Measurements from ENCODE around the gene LCE1D. TPM values are rescaled to one million over a fixed set of nuclear protein-coding genes. Genes with fewer than 3 reads are reported as not detected.

The LCE1D gene, protein sequence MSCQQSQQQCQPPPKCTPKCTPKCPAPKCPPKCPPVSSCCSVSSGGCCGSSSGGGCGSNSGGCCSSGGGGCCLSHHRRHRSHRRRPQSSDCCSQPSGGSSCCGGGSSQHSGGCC
- polyA plus RNA-seq (ENCODE audit: insufficient read length), result not detected

DNA sequence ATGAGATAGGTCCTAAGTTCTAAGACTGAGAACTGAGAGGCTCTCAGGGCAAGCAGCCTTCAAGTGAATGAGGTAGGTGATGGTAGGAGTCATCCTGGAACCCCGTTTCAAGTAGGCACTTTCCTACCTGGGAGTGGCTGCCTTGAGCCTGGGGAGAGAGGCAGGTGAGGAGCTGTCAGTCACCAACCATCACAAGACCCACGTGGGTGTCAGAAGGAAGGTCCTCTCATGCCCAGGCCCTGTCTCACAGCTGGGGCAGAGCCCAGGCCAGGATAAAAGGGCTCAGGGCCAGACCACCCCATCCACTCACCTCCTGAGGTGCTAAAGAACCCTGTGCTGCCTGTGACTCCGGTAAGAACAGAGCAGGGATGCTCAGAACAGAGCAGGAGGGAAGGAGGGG lies at the start of gene LCE1D:
LCE1D (plus strand) TSS at position 301 of the 400 bp plus-strand sequence. CDS start 1,074 bp downstream, outside the sequence.
- DNase-seq (ENCODE audit: low read depth), result no peak

DNA sequence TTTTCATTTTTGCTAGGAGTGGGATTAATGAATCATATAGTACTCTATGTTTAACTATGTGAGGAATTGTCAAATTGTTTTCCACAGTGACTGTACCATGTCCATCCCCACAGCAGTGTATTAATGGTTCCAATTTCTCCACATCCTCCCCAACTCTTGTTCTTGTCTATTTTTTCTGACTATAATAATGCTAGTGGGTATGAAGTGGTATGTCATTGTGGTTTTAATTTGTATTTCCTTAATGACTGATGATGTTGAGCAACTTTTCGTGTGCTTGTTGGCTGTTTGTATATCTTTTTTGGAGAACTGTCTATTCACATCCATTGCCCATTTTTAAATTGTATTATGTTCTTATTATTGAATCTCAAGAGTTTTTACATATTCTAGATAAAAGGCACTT lies 48.7 kb upstream of the LCE1D start:
- no peak for DNase-seq (ENCODE audit: low read depth)

DNA sequence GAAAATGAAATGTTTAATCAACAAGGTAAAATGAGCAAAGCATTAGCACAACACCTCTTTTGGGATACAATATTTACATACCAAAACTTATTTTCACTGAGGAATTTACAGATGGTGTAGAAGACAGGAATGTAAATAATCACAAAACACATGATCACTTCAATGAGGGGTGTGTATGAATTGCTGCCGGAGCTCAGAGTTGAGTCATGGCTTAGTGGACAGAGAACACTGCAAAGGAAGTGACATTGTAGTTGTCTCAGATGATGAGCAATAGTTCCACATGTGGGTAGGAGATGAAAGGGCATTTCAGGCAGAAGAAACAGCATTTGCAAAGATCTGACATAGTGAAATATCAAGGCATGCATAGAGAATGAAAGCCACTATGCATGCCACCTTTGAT lies 44.3 kb upstream of the LCE1D start:
- DNase-seq (ENCODE audit: low read depth), result no peak

DNA sequence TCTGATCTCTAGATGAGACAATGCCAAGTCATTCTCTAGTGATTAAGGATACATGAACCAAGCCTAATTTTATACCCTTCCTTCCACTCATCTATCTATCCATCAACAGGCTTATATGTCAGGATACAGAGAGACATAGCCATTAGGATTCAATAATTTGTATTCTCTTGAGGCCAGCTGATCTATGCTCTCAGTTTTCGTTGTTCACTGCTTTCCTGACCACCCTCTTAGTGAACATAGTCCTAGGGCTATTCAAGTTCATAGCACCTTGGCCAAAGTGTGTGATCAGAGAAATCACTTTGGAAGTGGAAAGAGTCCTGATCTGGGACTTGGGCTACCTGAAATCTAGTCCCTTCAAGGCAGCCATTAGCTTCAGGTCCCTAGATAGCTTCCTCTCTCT lies 42.9 kb upstream of the LCE1D start:
- DNase-seq (ENCODE audit: low read depth), result no peak

DNA sequence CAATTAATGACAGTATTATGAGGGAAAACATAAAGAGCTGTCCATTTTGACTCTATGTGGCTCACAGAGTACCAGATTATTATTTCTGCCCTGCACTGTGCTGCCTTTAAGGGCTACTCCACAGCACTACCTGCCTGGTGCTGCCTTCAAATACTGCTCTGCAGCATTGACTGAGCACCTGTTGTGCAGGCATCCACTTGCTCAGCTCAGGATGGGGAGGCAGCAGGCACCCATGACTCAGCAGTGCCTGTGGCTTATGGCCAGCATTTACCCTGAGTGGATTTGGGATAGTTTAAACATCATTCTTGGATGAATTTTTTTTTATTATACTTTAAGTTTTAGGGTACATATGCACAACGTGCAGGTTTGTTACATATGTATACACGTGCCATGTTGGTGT lies 39.6 kb upstream of the LCE1D start:
- no peak for DNase-seq (ENCODE audit: low read depth)

DNA sequence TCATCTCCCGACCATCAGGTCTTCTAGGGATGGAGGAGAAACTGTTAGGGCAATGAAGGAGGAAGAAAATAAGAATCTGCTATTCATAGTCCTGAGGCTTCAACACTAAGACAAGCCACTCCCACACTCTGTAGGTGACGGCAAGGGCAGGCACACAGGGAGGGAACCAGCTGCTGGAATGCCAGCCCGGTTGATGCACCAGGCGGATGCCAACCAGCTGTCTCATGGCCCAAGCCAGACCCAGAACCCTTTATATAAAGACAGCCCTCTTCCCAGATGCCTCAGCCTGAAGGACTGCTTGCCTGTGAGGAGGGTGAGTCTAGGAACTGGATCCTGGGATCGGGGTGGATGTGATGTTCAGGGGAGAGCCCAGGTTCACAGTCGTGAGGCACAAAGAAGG lies 38.8 kb upstream of the LCE1D start, which contains the start of gene KPRP:
KPRP (plus strand) TSS at position 279 of the 400 bp plus-strand sequence. CDS start 1,564 bp downstream, outside the sequence.
- no peak for DNase-seq (ENCODE audit: low read depth)

DNA sequence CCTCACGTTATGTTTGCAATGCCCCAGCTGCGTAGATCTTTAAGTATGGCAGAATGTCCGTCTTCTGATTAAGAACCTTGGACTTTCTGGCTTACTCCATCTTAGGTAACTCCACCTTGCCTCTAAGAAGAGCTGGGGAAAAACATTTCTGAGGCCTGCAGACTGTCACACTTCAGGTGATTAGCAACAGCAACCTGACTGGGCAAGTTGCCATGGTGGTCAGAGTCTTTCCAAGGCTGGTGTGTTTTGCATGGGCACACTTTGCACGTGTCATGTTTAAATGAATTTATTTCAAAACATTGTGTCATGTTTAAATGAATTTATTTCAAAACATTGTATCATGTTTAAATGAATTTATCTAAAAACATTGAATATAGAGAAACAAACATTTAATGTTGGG lies 37.9 kb upstream of the LCE1D start:
- DNase-seq (ENCODE audit: low read depth), result no peak

DNA sequence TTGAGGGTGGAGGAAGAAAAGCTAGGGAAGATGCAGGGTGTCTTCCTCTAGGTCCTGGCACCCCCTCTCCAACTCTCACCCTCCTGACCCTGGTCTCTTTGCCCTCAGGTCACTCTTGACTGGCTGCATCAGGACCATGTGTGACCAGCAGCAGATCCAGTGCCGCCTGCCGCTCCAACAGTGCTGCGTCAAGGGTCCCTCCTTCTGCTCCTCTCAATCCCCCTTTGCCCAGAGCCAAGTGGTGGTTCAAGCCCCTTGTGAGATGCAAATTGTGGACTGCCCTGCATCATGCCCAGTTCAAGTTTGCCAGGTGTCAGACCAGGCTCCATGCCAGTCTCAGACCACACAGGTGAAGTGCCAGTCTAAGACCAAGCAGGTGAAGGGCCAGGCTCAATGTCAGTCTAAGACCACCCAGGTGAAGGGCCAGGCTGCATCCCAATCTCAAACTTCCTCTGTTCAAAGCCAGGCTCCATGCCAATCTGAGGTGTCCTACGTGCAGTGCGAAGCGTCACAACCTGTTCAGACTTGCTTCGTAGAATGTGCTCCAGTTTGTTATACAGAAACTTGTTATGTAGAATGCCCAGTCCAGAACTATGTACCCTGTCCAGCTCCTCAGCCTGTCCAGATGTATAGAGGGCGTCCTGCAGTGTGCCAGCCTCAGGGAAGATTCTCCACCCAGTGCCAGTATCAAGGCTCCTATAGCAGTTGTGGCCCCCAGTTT lies 36.9 kb upstream of the LCE1D start:
- DNase-seq (ENCODE audit: low read depth), result no peak

DNA sequence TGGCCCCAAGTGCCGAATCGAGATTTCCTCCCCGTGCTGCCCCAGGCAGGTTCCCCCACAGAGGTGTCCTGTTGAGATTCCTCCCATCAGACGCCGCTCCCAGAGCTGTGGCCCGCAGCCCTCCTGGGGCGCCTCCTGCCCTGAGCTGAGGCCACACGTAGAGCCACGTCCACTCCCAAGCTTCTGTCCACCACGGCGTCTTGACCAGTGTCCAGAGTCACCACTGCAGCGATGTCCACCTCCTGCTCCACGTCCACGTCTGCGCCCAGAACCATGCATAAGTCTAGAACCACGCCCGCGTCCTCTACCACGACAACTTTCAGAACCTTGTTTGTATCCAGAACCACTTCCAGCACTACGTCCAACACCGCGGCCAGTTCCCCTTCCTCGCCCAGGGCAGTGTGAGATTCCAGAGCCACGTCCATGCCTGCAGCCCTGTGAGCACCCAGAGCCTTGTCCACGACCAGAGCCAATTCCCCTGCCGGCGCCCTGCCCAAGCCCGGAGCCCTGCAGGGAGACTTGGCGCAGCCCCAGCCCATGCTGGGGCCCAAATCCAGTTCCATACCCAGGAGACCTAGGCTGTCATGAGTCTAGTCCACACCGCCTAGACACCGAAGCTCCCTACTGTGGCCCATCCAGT lies 35.9 kb upstream of the LCE1D start:
- no peak for DNase-seq (ENCODE audit: low read depth)

DNA sequence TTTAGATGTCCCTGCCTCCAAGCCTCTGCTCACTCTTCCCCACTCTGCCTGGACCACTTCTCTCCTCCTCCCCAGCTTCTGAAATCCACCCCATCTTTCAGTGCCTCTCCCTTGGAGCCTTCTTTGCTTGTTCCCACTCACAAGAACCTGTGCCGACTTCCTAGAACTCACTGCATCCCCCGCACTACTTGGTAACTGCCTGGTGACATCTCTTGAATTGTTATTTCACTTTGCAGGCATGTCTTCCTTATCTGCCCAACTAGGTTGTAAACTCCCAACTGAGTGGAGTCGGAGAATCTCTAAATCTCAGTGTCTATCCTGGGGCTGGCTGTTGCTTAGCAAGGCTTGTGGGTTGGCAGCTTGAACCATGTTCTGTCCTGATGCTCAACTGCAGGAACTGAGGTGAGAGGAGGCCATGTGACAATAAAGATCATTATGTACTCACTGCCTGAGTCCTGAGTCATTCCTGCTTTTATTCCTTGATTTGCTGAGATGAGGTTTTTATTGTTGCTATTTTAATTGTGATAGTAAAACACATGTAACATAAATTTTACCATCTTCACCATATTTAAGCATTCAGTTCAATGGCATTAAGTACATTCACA lies 34.8 kb upstream of the LCE1D start:
- DNase-seq (ENCODE audit: low read depth), result no peak

DNA sequence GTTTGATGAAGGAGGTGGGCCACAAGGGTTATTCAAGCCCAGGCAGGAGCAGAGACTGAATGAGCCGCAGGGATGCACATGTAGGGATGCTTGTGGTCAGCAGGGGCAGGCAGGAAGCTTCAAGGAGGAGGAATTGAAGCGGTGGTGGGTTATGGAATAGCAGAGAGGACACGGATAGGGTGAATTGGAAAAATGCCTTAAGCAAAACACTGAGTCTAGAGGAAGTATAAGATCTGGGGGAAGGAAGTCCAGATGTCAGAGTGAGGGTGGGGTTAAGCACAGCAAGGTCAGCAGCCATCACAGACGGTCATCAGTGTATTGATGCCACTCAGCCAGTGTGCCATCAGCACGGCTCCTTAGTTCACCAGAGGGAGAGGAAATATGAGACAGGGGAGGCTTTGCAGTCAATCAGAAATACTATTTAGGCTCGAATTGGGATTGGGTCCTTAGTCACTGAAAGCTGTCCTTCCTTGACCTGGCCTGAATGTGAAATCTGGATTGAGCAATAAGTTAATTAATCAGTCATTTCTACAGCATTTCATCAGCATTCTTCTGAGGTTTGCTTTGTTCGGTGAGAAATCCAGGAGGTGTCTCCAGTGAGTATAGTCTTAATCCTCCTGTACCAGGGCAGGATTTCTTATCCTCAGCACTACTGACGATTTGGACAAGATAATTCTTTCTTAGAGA lies 27.5 kb upstream of the LCE1D start:
- DNase-seq (ENCODE audit: low read depth), result no peak

DNA sequence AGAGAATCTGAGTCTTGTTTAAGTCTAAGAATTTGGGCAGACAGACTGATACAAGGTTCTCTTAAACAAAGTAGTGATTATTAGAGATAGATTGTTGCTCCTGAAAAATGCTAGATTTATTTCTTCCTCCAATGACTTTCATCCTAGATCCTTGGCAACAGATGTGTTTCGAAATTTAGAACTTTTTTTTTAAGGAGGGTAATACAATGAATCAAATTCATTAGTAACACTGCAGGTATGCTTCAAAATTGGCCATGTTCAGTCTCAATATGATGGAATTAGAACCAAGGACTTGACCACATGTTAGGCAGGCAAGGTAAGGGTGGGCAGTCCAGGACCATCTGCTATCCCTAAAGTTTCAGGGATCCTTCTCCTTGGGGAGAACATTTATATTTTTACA lies 26.1 kb upstream of the LCE1D start:
- no peak for DNase-seq (ENCODE audit: low read depth)

DNA sequence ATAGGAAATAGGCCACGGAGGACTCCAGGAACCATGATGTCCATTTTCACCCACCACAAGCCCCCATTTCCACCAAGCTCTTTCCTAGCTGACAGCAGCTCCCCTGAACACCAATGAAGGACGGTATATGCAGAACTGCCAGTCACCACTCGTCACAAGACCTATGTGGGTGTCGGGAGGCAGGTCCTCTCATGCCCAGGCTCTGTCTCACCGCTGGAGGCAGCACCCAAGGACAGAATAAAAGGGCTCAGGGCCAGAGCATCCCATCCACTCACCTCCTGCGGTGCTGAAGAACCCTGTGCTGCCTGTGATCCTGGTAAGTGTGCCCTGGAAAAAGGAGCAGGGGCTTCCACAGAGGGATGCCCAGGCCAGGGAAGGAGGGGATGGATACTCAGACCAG lies 21.6 kb upstream of the LCE1D start, which contains the start of gene LCE1F:
LCE1F (plus strand) TSS at position 266 of the 400 bp plus-strand sequence. CDS start 1,232 bp downstream, outside the sequence.
- DNase-seq (ENCODE audit: low read depth), result no peak

DNA sequence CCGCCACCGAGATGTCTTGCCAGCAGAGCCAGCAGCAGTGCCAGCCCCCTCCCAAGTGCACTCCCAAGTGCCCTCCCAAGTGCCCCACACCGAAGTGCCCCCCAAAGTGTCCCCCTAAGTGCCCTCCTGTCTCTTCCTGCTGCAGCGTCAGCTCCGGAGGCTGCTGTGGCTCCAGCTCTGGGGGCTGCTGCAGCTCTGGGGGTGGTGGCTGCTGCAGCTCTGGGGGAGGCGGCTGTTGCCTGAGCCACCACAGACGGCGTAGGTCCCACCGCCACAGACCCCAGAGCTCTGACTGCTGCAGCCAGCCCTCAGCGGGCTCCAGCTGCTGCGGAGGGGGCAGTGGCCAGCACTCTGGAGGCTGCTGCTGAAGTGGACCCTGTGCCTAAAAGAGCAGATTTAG lies 20.2 kb upstream of the LCE1D start:
- DNase-seq (ENCODE audit: low read depth), result no peak

DNA sequence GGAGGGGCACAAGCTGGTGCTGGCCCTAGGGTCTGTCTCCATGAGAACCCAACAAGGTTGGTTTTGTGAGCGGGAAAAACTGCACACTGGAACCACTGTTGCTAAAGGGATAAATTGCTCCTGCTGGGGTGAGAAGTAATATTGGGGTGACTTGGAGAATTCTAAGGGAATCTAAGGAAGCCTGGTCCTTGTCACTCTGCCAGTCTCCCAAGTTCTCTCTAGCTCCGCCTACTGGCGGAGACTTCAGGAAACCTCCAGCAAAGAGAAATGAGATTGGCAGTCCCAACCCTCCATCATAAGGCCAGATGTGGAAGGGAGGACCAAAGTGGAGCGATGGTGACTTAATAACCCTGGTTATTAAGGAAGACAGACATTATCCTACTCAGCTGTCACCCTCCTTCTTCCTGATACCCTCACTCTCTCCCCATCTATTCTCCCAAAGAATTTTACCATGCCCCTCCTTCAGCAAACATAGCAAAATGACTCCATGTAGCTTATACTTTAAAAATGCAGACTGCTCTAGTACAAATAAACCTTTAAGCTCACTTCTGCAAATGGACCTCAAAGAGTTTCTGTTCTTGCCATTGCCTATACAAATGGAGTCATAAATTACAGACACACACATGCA lies 18.9 kb upstream of the LCE1D start:
- DNase-seq (ENCODE audit: low read depth), result no peak

DNA sequence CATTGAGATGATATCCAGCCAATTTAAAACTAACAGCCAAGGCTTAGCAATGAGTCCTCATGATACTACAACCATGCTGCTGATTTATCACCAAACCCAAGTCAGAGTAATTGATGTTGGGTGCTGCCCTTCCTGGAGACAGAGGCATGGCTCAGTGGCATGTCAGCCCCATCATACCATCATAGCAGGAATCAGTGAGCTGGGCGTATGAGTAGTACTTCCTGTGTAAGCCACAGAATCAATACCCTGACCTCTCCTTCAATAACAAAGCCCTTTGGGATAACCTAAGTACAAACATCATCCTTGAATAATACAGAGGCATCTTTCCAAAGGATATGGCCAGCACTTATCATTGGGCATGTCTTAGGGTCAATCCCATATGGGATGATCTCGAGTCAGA lies 13.4 kb upstream of the LCE1D start:
- no peak for DNase-seq (ENCODE audit: low read depth)

DNA sequence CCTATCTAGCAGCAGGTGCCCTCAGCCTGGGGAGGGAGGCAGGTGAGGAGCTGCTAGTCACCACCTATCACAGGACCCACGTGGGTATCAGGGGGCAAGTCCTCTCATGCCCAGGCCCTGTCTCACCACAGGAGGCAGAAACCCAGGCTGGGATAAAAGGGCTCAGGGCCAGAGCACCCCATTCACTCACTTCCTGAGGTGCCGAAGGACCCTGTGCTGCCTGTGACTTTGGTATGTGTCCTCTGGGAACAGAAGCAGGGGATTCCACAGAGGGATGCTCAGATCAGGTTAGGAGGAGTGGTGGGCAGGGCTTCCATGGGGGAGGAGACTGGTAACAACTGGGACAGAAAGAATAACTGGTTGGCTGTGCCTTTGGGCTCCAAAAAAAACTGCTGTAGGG lies 10.4 kb upstream of the LCE1D start, which contains the start of gene LCE1E:
LCE1E (plus strand) TSS at position 181 of the 400 bp plus-strand sequence. CDS start 1,043 bp downstream, outside the sequence.
- DNase-seq (ENCODE audit: low read depth), result no peak

DNA sequence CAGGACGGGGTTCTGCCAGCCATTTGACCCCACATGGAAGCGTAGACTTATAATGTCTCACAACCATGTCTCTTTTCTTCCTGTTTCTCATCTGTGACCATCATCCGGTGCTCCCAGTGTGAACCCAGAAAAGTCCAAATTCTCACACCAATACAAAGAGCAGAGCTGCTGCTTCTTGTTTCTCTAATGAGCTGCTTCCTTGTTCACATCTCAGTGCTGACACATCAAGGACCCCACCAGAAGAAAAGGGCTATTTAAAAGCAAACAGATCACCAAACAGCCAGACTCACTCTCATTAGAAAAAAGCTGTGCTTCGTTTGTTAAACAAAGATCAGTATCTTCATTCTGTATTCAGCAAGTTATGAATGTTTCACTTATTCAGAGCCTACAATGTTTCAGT lies 835 bp upstream of the LCE1D start:
- no peak for DNase-seq (ENCODE audit: low read depth)

DNA sequence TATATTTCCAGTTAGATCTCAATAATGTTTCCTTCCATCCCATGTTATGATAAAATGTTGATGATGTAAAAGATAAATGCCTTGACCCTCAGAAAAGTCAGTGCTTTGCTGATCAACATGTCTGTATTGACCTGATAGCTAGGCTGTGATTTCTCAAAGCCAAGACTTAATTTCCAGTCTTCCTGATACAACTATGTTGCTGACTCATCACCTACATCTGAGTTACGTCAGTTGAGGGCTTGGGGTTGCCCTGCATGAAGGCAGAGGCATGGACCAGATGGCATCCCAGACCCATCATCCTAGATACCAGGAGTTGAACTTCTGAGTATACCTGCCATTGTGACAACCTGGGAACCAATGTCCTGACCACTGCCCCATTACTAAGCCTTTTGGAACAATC lies 4.8 kb downstream of the LCE1D start:
- no peak for DNase-seq (ENCODE audit: low read depth)

DNA sequence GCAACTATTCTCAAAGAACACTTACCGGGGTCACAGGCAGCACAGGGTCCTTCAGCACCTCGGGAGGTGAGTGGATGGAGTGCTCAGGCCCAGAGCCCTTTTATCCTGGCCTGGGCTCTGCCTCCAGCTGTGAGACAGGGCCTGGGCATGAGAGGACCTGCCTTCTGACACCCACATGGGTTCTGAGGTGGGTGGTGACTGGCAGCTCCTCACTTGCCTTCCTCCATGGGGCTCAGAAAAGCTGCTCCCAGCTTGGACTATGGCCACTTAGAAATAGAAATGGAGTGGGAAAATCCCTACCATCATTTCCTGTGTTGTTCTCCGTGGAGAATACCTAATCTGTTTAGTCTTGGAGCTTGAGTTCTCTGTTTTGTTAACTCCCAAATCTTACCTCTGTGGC lies 10.1 kb downstream of the LCE1D start, which contains the start of gene LCE1C:
LCE1C (minus strand) TSS at position 76 of the 400 bp plus-strand sequence. CDS start 1,173 bp downstream, outside the sequence.
- no peak for DNase-seq (ENCODE audit: low read depth)

DNA sequence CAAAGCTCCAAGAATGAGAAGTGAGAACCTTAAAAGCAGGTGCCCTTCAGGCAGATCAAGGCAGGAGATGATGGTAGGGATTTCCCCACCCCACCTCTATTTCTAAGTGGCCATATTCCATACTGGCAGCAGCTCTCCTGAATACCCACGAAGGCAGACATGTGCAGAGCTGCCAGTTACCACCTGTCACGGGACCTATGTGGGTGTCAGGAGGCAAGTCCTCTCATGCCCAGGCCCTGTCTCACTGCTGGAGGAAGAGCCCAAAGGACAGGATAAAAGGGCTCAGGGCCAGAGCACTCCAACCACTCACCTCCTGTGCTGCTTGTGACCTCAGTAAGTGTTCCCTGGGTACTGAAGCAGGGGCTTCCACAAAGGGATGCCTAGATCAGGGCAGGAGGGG lies 14.5 kb downstream of the LCE1D start:
- no peak for DNase-seq (ENCODE audit: low read depth)

Measured in forelimb muscle (tissue), 1 donor.